ENCODE results near the gene MUC5B.

GRCh38 chr11:1227551-1228100, 4.8 kb downstream of the MUC5B start:
- no peak for TF ChIP-seq MXD4 (CRISPR knock-in tag; IDR thresholded peaks at IDR 0.05; ENCODE audit: borderline replicate concordance)
- no peak for TF ChIP-seq CREB1 (CRISPR knock-in tag; IDR thresholded peaks at IDR 0.05)
- no peak for TF ChIP-seq CTCF (IDR thresholded peaks at IDR 0.05)
- no peak for TF ChIP-seq IRF2 (CRISPR knock-in tag; IDR thresholded peaks at IDR 0.05; ENCODE audit: borderline replicate concordance, low read depth)
- no peak for TF ChIP-seq NFYB (CRISPR knock-in tag; conservative IDR thresholded peaks at IDR 0.05; ENCODE audit: low read depth)
- TF ChIP-seq ZNF263 (CRISPR knock-in tag; IDR thresholded peaks at IDR 0.05; ENCODE audit: low read depth): no peak
- TF ChIP-seq TEAD4 (CRISPR knock-in tag; IDR thresholded peaks at IDR 0.05): no peak
- TF ChIP-seq OVOL2 (CRISPR knock-in tag; IDR thresholded peaks at IDR 0.05; ENCODE audit: borderline replicate concordance): no peak
- no peak for TF ChIP-seq ATF3 (CRISPR knock-in tag; conservative IDR thresholded peaks at IDR 0.05)
- TF ChIP-seq ATF2 (CRISPR knock-in tag; IDR thresholded peaks at IDR 0.05; ENCODE audit: borderline replicate concordance, low read depth): no peak

Measured in WTC11 (cell line).